Stimulated activated CD8-positive, alpha-beta memory T cell treated with anti-CD3 and anti-CD28 coated beads, Interleukin-4, amount 100 ng/mL, for 1 hour (primary cell): ENCODE results near the gene ACVR1B.

ENCODE experiments used
- DNase-seq, 2 donors: peaks; one replicate each; pipeline ENCODE4 v3.0.0-alpha.2; 2020; ENCODE audit warnings: low read depth in 2 of 2, low spot score in 1 of 2

Gene ACVR1B

DNA sequence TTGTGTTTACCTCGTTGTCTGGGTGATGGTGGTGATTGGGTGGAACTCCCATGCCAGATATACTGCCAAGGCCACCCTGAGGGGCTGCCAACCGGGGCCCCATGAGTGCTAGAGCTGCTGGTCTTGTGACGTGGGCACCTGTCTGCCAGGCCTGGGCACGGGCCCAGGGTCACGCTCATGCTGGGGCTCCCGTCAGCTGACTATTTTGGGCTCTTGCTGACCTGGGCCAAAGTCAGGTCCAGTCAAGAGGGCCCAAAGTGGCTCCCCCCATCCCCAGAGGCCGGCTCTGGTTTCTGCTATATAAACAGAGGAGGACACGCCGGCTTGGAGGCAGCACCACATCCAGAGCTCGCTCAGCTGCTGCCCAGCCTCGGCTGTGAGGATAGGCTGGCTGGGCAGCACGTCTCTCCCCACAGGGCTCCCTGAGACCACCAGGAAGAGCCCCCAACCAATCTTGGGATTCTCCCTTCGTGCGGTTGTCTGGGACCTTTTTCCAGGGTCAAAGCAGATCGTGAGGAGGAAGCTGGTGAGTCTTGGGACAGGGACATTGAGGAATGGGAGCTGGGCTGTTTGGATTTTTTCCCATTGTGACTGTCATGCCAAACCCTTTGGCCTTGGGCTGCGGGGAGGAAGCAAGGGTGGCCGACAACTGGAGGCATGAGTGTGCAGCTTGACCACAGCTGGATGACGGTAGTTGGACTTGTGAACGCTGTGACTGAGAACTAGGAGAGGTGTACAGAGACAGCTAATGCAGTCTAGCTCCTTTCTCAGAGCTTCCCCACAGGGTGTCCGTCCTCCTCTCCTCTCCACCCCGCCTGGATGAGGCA, 92.1 kb downstream of the ACVR1B start:
- no peak for DNase-seq

DNA sequence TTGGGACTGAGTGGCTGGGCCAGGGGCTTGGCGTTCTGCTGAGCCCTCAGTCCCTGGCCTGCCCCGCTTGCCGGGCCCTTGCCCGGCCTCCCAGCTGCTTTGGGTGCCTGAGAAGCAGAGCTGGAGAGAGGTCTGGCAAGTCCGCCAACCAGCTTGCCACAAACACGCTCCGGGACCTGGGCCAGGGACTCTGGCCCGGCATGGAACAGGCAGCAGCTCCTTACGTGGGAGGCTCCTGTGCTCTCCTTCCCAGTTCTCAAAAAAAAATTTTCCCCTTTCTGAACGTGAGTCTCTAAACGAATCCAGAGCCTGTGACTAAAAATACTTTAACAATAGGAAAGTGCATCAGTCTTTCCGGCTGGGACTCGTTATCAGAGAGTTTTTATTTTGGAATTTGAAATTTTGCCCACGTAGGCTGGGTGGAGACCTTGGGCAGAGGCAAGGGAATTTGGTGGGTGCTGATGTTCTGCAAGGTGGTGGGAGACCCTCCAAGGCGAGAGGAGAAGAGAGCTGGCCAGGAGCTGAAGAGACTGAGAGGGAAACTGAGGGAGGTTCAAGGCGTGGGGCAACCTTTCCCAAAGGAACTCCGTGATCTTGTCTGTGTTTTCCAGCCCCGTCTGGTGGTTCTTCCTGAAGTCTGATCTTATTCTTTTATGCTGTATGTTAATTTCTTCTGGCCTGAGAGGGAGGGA, 92.9 kb downstream of the ACVR1B start:
- no peak for DNase-seq

DNA sequence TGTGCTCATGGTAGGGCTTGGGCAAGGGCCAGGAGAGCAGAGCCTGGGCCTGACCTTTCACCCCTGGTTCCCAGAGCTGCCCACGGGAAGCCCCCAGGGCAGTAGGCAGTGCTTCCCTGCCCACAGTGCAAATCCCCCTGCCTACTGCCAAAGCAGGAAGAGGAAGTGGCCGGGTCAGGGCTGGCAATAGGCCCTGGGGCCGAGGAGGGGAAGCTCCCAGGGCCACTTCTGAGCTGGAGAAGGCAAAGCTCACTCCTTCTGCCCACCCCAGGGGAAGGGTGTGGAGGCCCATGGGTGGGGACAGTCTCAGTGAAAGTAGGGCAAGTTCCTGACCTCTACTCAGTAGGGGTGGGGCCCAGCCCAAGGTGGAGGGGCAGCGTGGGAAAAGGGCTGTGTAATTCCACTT, 94.3 kb downstream of the ACVR1B start:
- no peak for DNase-seq
